ENCODE data around the gene SV2B. TPM values are rescaled to one million over a fixed set of nuclear protein-coding genes. Genes with fewer than 3 reads are reported as not detected.

Gene SV2B
- polyA plus RNA-seq, 2 of the 4 experiments (the other 2 are of a cell fraction): 0.05 TPM; not detected in 1

- no peak for ATAC-seq
- H3K27ac ChIP-seq: no peak overlapping the region
- ChIA-PET POLR2A (no interaction called here), CTCF (no interaction called here)
- whole genome bisulfite sequencing (ENCODE audit: missing lambda C conversion rate): 19% methylated on average over 7 of the region's 7 CpGs
- H3K4me3 ChIP-seq: no peak overlapping the region
- no peaks in the 10 kb centered on the region for H3K9me3 ChIP-seq
- H3K4me2 ChIP-seq: no peak overlapping the region
- FAIRE-seq: no peak
- no peak for TF ChIP-seq HOXB13 (CRISPR knock-in tag; IDR thresholded peaks at IDR 0.05; ENCODE audit: low read depth)
- no peaks in the 10 kb centered on the region for H3K4me1 ChIP-seq
- no peak for DNase-seq (ENCODE audit: low read depth in 1 of 2, low spot score in 1 of 2)
Observed at GRCh38 chr15:91125162-91125561, 25.1 kb downstream of the SV2B start.

GRCh38 chr15:91126080-91126479 is 26.0 kb downstream of the SV2B start:
- Histone ChIP-seq H3K4me2 (no peak overlapping the region), H3K4me3 (no peak overlapping the region), H3K9me3 (no peaks in the 10 kb centered on the region), H3K4me1 (no peaks in the 10 kb centered on the region), H3K27ac (no peak overlapping the region)
- ChIA-PET CTCF (no interaction called here), POLR2A (no interaction called here)
- FAIRE-seq (no peak), ATAC-seq (no peak), DNase-seq (ENCODE audit: low read depth in 1 of 2, low spot score in 1 of 2) (no peak)
- TF ChIP-seq ZSCAN20 (CRISPR knock-in tag; IDR thresholded peaks at IDR 0.05) (no peak), NPAS2 (CRISPR knock-in tag; IDR thresholded peaks at IDR 0.05; ENCODE audit: borderline replicate concordance) (no peak), MYC (IDR thresholded peaks at IDR 0.05; ENCODE audit: borderline replicate concordance, low read length) (no peak), RAD21 (conservative IDR thresholded peaks at IDR 0.05 in 1 of 2, IDR thresholded peaks at IDR 0.05 in 1 of 2) (no peak), KDM1A (IDR thresholded peaks at IDR 0.05; ENCODE audit: low read depth) (no peak), E2F6 (IDR thresholded peaks at IDR 0.05; ENCODE audit: borderline replicate concordance, low read depth) (no peak), ATOH8 (CRISPR knock-in tag; IDR thresholded peaks at IDR 0.05; ENCODE audit: low read depth) (no peak), EHMT2 (IDR thresholded peaks at IDR 0.05; ENCODE audit: low read depth) (no peak), FOSL2 (IDR thresholded peaks at IDR 0.05) (no peak), FOSL2 (CRISPR knock-in tag; IDR thresholded peaks at IDR 0.05) (no peak), ELK1 (IDR thresholded peaks at IDR 0.05; ENCODE audit: low read depth, low read length) (no peak)

- Histone ChIP-seq H3K27ac (no peak overlapping the region), H3K4me1 (no peaks in the 10 kb centered on the region), H3K4me3 (no peak overlapping the region), H3K9me3 (no peaks in the 10 kb centered on the region), H3K4me2 (no peak overlapping the region)
- POLR2A ChIA-PET: no interaction called here
- FAIRE-seq: no peak
- DNase-seq (ENCODE audit: low read depth in 1 of 2, low spot score in 1 of 2): no peak
- CTCF ChIA-PET: interaction anchor here (1.5 kb wide), 2 partner anchors 46 to 72 kb away, joined by 3 to 8 read pairs; no protein-coding TSS in a partner anchor
- TF ChIP-seq FOXS1 (CRISPR knock-in tag; IDR thresholded peaks at IDR 0.05) (no peak), ELK1 (IDR thresholded peaks at IDR 0.05; ENCODE audit: low read depth, low read length) (no peak), SREBF2 (IDR thresholded peaks at IDR 0.05) (no peak), TP53 (CRISPR knock-in tag; IDR thresholded peaks at IDR 0.05) (no peak), CBX8 (IDR thresholded peaks at IDR 0.05) (no peak), E2F6 (IDR thresholded peaks at IDR 0.05; ENCODE audit: borderline replicate concordance, low read depth) (no peak), EHMT2 (IDR thresholded peaks at IDR 0.05; ENCODE audit: low read depth) (no peak), ZNF302 (CRISPR knock-in tag; IDR thresholded peaks at IDR 0.05) (no peak)
- WGBS (ENCODE audit: missing lambda C conversion rate): 54% methylated on average over 7 of the region's 7 CpGs
- ATAC-seq: no peak
Observed at GRCh38 chr15:91127236-91127955, 27.3 kb downstream of the SV2B start.
